SW480 (cell line): ENCODE measurements around the gene EXOC4.
"Not testable (repeated sequence)": the region's sequence is repeated elsewhere in the genome, so short reads cannot be mapped to it uniquely, and the experiment has no call there.

ENCODE experiments used
- DNase-seq: peaks from one replicate; pipeline ENCODE4 v3.0.0-alpha.2; 2016; ENCODE audit warnings: low spot score

The EXOC4 gene

GRCh38 chr7:134041477-134041876, 788.6 kb downstream of the EXOC4 start:
- DNase-seq = no peak

GRCh38 chr7:134042307-134042706, 789.4 kb downstream of the EXOC4 start:
- no peak for DNase-seq

GRCh38 chr7:134044682-134045081, 791.8 kb downstream of the EXOC4 start:
- no peak for DNase-seq

GRCh38 chr7:134045716-134046115, 792.8 kb downstream of the EXOC4 start:
- no peak for DNase-seq

- no peak for DNase-seq
Measured at GRCh38 chr7:134046594-134047128, 793.8 kb downstream of the EXOC4 start.

GRCh38 chr7:134047675-134048074, 794.8 kb downstream of the EXOC4 start:
- no peak for DNase-seq

- DNase-seq = no peak
Measured at GRCh38 chr7:134048166-134048565, 795.3 kb downstream of the EXOC4 start.

GRCh38 chr7:134051020-134051419, 798.1 kb downstream of the EXOC4 start:
- no peak for DNase-seq

- DNase-seq = no peak
Measured at GRCh38 chr7:134056816-134057215, 803.9 kb downstream of the EXOC4 start.

- DNase-seq = no peak
Measured at GRCh38 chr7:134058521-134058920, 805.6 kb downstream of the EXOC4 start.

- DNase-seq = no peak
Measured at GRCh38 chr7:134058980-134059379, 806.1 kb downstream of the EXOC4 start.

- no peak for DNase-seq
Measured at GRCh38 chr7:134059921-134060320, 807.0 kb downstream of the EXOC4 start.

- no peak for DNase-seq
Measured at GRCh38 chr7:134060874-134061273, 808.0 kb downstream of the EXOC4 start.

GRCh38 chr7:134062460-134062859, 809.6 kb downstream of the EXOC4 start:
- no peak for DNase-seq

- DNase-seq = no peak
Measured at GRCh38 chr7:134065415-134065814, 812.5 kb downstream of the EXOC4 start.

GRCh38 chr7:134067164-134067563, 814.3 kb downstream of the EXOC4 start:
- no peak for DNase-seq

- no peak for DNase-seq
Measured at GRCh38 chr7:134068670-134069069, 815.8 kb downstream of the EXOC4 start.

GRCh38 chr7:134069187-134069586, 816.3 kb downstream of the EXOC4 start:
- no peak for DNase-seq

GRCh38 chr7:134070673-134071072, 817.8 kb downstream of the EXOC4 start:
- DNase-seq = no peak

GRCh38 chr7:134071355-134072331, 818.8 kb downstream of the EXOC4 start:
- no peak for DNase-seq

GRCh38 chr7:134073276-134073675, 820.4 kb downstream of the EXOC4 start:
- no peak for DNase-seq

GRCh38 chr7:134075799-134076198, 822.9 kb downstream of the EXOC4 start:
- DNase-seq = no peak

- DNase-seq = not testable (repeated sequence)
Measured at GRCh38 chr7:134077560-134077959, 824.7 kb downstream of the EXOC4 start.

GRCh38 chr7:134078991-134079390, 826.1 kb downstream of the EXOC4 start:
- no peak for DNase-seq
